Measurements from ENCODE around the gene RFPL3. TPM values are rescaled to one million over a fixed set of nuclear protein-coding genes. Genes with fewer than 3 reads are reported as not detected.
"Not testable (repeated sequence)": the region's sequence is repeated elsewhere in the genome, so short reads cannot be mapped to it uniquely, and the experiment has no call there.

Gene RFPL3
- total and polyA plus RNA-seq, 12 donors = not detected

DNA sequence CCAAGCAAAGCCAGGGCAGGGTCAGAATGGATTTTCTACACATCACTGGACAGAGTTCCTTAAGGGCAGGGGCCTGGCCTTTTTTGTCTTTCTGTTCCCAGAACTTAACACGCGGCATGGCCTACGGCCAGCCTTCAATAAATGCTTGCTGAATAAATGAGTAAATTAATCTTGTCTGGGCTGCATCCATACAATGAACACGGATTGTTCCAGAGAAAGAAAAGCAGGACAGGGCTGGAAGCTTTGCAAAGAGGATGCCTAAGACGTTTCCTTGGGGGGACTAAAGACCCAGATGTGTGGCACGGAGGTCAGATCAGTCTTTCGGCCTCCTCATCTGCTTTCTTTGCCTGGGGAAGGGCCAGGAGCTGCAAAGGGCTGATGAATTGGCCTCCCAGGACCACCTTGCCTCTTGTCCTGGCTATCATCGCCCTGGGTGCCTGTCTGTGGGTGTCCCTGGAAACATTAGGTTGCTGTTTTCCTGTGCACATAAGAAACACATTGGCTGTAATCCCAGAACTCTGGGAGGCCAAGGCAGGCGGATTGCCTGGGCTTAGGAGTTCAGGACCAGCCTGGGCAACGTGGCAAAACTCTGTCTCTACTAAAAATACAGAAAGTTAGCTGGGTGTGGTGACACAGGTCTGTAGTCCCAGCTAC, 20.8 kb upstream of the RFPL3 start:
- peaks cover 0 to 32% (median 0%) of the 10 kb centered on the region in 9 donors for H3K4me1 ChIP-seq
- intact Hi-C loops (cut with DNase I) = no loop called here
- TF ChIP-seq, protein P1, sequence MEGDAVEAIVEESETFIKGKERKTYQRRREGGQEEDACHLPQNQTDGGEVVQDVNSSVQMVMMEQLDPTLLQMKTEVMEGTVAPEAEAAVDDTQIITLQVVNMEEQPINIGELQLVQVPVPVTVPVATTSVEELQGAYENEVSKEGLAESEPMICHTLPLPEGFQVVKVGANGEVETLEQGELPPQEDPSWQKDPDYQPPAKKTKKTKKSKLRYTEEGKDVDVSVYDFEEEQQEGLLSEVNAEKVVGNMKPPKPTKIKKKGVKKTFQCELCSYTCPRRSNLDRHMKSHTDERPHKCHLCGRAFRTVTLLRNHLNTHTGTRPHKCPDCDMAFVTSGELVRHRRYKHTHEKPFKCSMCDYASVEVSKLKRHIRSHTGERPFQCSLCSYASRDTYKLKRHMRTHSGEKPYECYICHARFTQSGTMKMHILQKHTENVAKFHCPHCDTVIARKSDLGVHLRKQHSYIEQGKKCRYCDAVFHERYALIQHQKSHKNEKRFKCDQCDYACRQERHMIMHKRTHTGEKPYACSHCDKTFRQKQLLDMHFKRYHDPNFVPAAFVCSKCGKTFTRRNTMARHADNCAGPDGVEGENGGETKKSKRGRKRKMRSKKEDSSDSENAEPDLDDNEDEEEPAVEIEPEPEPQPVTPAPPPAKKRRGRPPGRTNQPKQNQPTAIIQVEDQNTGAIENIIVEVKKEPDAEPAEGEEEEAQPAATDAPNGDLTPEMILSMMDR (IDR thresholded peaks at IDR 0.05) = no peak
- 62 to 64% methylated on average over 10 of the region's 10 CpGs for WGBS, 2 donors
- no peaks in the 10 kb centered on the region for H3K36me3 ChIP-seq
- no peak overlapping the region for H3K4me3 ChIP-seq
- H3K9me3 ChIP-seq = no peaks in the 10 kb centered on the region
- ATAC-seq = peak in 1 of 8 donors; percentile 33
- no peak for DNase-seq
- peaks cover 0 to 29% (median 10%) of the 10 kb centered on the region in 7 donors for H3K27me3 ChIP-seq
- H3K27ac ChIP-seq = no peak overlapping the region

DNA sequence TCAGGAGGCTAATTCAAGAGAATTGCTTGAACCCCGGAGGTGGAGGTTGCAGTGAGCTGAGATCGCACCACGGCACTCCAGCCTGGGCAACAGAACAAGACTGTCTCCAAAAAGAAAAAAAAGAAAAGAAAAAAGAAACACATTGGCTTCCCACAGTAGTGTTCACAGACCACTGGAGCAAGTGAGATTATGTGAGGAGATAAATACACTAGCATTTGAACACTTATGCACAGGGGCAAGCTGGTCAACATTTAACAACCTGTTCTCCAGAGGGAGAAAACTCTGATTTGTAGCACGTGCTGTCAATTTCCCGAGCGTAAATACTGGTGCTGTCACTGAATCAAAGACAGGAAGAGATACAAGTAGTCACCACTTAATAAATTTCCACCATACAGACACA, 20.2 kb upstream of the RFPL3 start:
- H3K9me3 ChIP-seq; intact Hi-C loops (cut with DNase I); ATAC-seq; H3K36me3 ChIP-seq; H3K27ac ChIP-seq; DNase-seq; H3K4me3 ChIP-seq: not testable (repeated sequence)
- peaks cover 0 to 29% (median 10%) of the 10 kb centered on the region in 7 donors for H3K27me3 ChIP-seq
- peaks cover 0 to 32% (median 0%) of the 10 kb centered on the region in 9 donors for H3K4me1 ChIP-seq
- WGBS, 2 donors = 72 to 87% methylated on average over 6 of the region's 6 CpGs

DNA sequence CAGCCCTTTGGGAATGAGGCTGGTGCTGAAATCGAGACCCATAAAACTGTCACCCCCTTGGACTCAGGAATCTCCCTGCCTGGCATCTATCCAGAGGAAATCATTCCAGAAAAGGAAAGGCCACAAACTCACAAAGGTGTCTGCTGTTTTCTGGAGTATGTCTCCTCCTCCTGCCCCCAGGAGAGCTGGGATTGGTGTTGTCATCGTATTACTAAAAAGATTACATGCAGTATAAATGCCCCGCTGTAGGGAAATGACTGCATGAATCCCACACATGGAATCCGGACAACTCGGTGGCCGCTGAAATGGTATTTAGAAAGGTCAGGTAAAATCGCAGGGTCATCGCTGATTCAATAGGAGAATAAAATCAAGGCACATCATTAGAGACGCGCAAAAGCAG, 18.9 kb upstream of the RFPL3 start:
- TF ChIP-seq, protein P1 (IDR thresholded peaks at IDR 0.05) = no peak
- ATAC-seq = no peak
- Histone ChIP-seq H3K4me1 (peaks cover 0 to 32% (median 0%) of the 10 kb centered on the region in 9 donors), H3K9me3 (no peaks in the 10 kb centered on the region), H3K4me3 (no peak overlapping the region), H3K36me3 (no peaks in the 10 kb centered on the region), H3K27me3 (peaks cover 0 to 29% (median 11%) of the 10 kb centered on the region in 7 donors), H3K27ac (no peak overlapping the region)
- intact Hi-C loops (cut with DNase I) = no loop called here
- 70 to 71% methylated on average over 10 of the region's 10 CpGs for WGBS, 2 donors
- DNase-seq = no peak

DNA sequence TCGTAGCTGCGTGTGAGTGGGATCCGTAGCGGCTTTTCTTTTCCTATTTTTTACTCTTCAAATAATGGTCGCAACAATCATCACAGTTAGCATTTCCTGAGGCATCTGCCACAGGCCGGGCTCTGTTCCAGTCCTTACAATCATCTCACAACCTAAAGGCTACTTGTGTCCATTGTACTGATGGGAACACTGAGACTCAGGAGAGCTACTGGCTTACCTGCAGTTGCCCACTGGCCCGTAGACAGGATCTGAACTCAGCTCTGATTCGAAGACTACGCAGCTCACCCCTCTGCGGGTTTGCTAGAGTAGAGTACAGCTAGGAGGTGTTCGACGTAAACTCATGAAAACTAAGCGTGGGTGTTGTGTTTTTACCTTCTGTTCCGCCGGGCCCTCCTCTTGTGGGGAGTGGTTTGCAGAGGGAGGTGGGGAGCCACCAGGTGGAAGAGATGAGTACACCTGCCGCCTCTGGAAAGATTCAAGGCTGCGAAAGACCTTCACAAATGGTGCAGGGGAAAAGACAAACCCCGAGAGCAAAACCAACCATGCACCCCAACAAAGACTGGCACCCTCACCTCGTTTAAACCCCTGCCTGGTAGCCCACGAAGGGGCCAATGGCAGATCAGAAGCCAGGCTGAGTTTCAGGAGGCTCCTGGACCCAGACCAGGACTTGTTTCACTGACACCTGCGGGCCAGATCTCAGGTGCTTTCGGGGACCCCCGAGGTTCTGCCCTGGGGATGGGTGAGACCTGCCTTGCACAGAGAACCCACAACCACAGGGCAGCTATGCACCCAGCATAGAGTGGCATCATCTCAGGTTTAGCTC, 18.3 kb upstream of the RFPL3 start:
- Histone ChIP-seq H3K9me3 (no peaks in the 10 kb centered on the region), H3K4me3 (no peak overlapping the region), H3K4me1 (peaks cover 0 to 27% (median 0%) of the 10 kb centered on the region in 9 donors), H3K36me3 (no peaks in the 10 kb centered on the region), H3K27ac (no peak overlapping the region), H3K27me3 (peaks cover 0 to 29% (median 14%) of the 10 kb centered on the region in 7 donors)
- ATAC-seq (no peak), DNase-seq (no peak)
- 86 to 91% methylated on average over 23 of the region's 23 CpGs for WGBS, 2 donors
- TF ChIP-seq, protein P1 (IDR thresholded peaks at IDR 0.05) = no peak
- intact Hi-C loops (cut with DNase I) = no loop called here
